Body of pancreas (tissue), 4 donors: ENCODE data around the gene PRR19. TPM values are rescaled to one million over a fixed set of nuclear protein-coding genes. Genes with fewer than 3 reads are reported as not detected.

Source experiments
- ATAC-seq: fragments of 150-250 bp; one replicate; pipeline ENCODE4 v1.9.1; 2016
- DNase-seq, 4 donors: peaks; one replicate each; pipeline ENCODE4 v3.0.0-alpha.2; 2019
- H3K27ac ChIP-seq, 4 donors: fragments of 200-600 bp; sonication (generic); 1 replicate in 3 of 4; 2 replicates in 1 of 4; pipeline versions ENCODE4 v1.5.1 to v1.6.1; 2016 to 2019; ENCODE audit warnings: mild to moderate bottlenecking in 1 of 4, mixed read lengths in 1 of 4, moderate library complexity in 1 of 4
- H3K27me3 ChIP-seq, 2 donors: fragments of 200-600 bp; sonication (generic); one replicate each; pipeline ENCODE4 v1.6.0; 2016; ENCODE audit warnings: mild to moderate bottlenecking in 1 of 2
- H3K36me3 ChIP-seq, 2 donors: fragments of 200-600 bp; sonication (generic); replicated peaks in 1 of 2; 2 replicates each; pipeline ENCODE4 v1.5.1; 2016; ENCODE audit warnings: low read depth in 2 of 2; ENCODE audit not compliant: insufficient read depth in 1 of 2
- H3K4me1 ChIP-seq: fragments of 200-600 bp; sonication (generic); one replicate; pipeline ENCODE4 v1.6.0; 2016
- H3K4me3 ChIP-seq, 2 donors: fragments of 200-600 bp; sonication (generic); 1 replicate in 1 of 2; 2 replicates in 1 of 2; pipeline ENCODE4 v1.5.1; 2016 to 2019
- H3K9me3 ChIP-seq, 3 donors: fragments of 200-600 bp; sonication (generic); 1 replicate in 2 of 3; 2 replicates in 1 of 3; pipeline ENCODE4 v1.5.1; 2016
- CTCF ChIP-seq, 7 experiments: fragments of 450-650 bp in 4 of 7; fragments of 200-600 bp in 3 of 7; sonication (generic) in 3 of 7; IDR thresholded peaks; one replicate each; pipeline ENCODE4 v1.5.1; 2016 to 2019; ENCODE audit warnings: antibody characterized with exemption in 7 of 7
- POLR2A ChIP-seq, 3 donors: fragments of 450-650 bp; IDR thresholded peaks; one replicate each; pipeline ENCODE4 v1.6.1; 2016; ENCODE audit warnings: antibody characterized with exemption in 3 of 3, mild to moderate bottlenecking in 2 of 3
- WGBS, 2 donors: methylation state at CpG; one replicate each; pipeline ENCODE4 v1.1.5; 2017; 5-methylcytosine and 5-hydroxymethylcytosine counted together
- intact Hi-C: fragments of 100-400 bp; cut with DNase I; formaldehyde crosslinking; loops from one replicate; pipeline ENCODE4 v1.15.1; 2023
- total RNA-seq, 2 donors: library from RNA; depleted of rRNA; stranded (reverse); fragments of >200 nt; gene quantifications; one replicate each; pipeline ENCODE4 v1.1.0, GENCODE V29; 2016

Gene PRR19
- total RNA-seq, 2 donors from 2014 or later, result 0.52 TPM; not detected in 1

GRCh38 chr19:42280815-42281145 is 21.2 kb upstream of the PRR19 start:
- no peak for TF ChIP-seq POLR2A (IDR thresholded peaks at IDR 0.05)
- TF ChIP-seq CTCF (IDR thresholded peaks at IDR 0.05), result no peak
- WGBS, 2 donors, result 3 to 5% methylated on average over 18 to 19 of the region's 20 CpGs
- Histone ChIP-seq H3K27ac (peak overlapping the region; percentile 83 to 92 (median 86)), H3K4me3 (peak overlapping the region; percentile 63), H3K9me3 (no peaks in the 10 kb centered on the region), H3K4me1 (peaks cover 80% of the 10 kb centered on the region), H3K27me3 (no peaks in the 10 kb centered on the region), H3K36me3 (no peaks in the 10 kb centered on the region)
- no peak for DNase-seq
- intact Hi-C loops, result no loop called here
- ATAC-seq, result no peak

GRCh38 chr19:42281146-42281826 is 20.6 kb upstream of the PRR19 start:
- Histone ChIP-seq H3K36me3 (no peaks in the 10 kb centered on the region), H3K4me3 (no peak overlapping the region), H3K27ac (peak overlapping the region; percentile 83 to 92 (median 86)), H3K27me3 (no peaks in the 10 kb centered on the region), H3K9me3 (no peaks in the 10 kb centered on the region), H3K4me1 (peaks cover 80% of the 10 kb centered on the region)
- 31 to 61% methylated on average over 8 to 20 of the region's 25 CpGs for WGBS, 2 donors
- intact Hi-C loops, result no loop called here
- peak; percentile 31 to 50 (median 42) for DNase-seq
- no peak for ATAC-seq
- TF ChIP-seq CTCF (IDR thresholded peaks at IDR 0.05) (no peak), POLR2A (IDR thresholded peaks at IDR 0.05) (no peak)

- Histone ChIP-seq H3K27ac (peak overlapping the region; percentile 83 to 93 (median 90)), H3K9me3 (no peaks in the 10 kb centered on the region), H3K27me3 (no peaks in the 10 kb centered on the region), H3K4me1 (peaks cover 80% of the 10 kb centered on the region), H3K4me3 (no peak overlapping the region), H3K36me3 (no peaks in the 10 kb centered on the region)
- TF ChIP-seq POLR2A (IDR thresholded peaks at IDR 0.05) (no peak), CTCF (IDR thresholded peaks at IDR 0.05) (no peak)
- DNase-seq, result peak in 3 of 4 donors; percentile 34 to 71 (median 54)
- intact Hi-C loops, result no loop called here
- ATAC-seq, result no peak
- WGBS, 2 donors, result 31 to 37% methylated on average over 6 to 7 of the region's 7 CpGs
These were observed 19.8 kb upstream of the PRR19 start for GRCh38 chr19:42281827-42282762.

- peaks cover 0 to 5% of the 10 kb centered on the region in 2 donors for H3K36me3 ChIP-seq
- peaks cover 73% of the 10 kb centered on the region for H3K4me1 ChIP-seq
- no peak overlapping the region for H3K4me3 ChIP-seq
- 48 to 49% methylated on average over 4 of the region's 4 CpGs for WGBS, 2 donors
- DNase-seq, result no peak
- no peaks in the 10 kb centered on the region for H3K27me3 ChIP-seq
- peak overlapping the region; percentile 83 to 93 (median 90) for H3K27ac ChIP-seq
- ATAC-seq, result no peak
- intact Hi-C loops, result no loop called here
- H3K9me3 ChIP-seq, result no peaks in the 10 kb centered on the region
- TF ChIP-seq CTCF (IDR thresholded peaks at IDR 0.05) (no peak), POLR2A (IDR thresholded peaks at IDR 0.05) (no peak)
These were observed 19.1 kb upstream of the PRR19 start for GRCh38 chr19:42282819-42283187.
